ENCODE data around the gene HECTD2.
"Not testable (repeated sequence)": the region's sequence is repeated elsewhere in the genome, so short reads cannot be mapped to it uniquely, and the experiment has no call there.

Gene HECTD2

GRCh38 chr10:91434041-91434440 is 23.9 kb downstream of the HECTD2 start:
- no peaks in the 10 kb centered on the region for H4K20me1 ChIP-seq
- TF ChIP-seq Cebpa-rat (IDR thresholded peaks at IDR 0.05) = no peak

GRCh38 chr10:91435241-91435640 is 25.1 kb downstream of the HECTD2 start:
- H3K27me3 ChIP-seq = no peaks in the 10 kb centered on the region
- peaks cover 7% of the 10 kb centered on the region; the same call in 1 of the 2 replicates for H3K9me3 ChIP-seq
- no peak overlapping the region for H3K4me3 ChIP-seq
- no peaks in the 10 kb centered on the region for H3K4me1 ChIP-seq
- H3K36me3 ChIP-seq = peaks cover 7% of the 10 kb centered on the region
- H3K4me2 ChIP-seq = no peak overlapping the region
- no peak overlapping the region for H3K27ac ChIP-seq
- TF ChIP-seq Cebpa-rat (IDR thresholded peaks at IDR 0.05) = no peak
- no peak overlapping the region for H3K9ac ChIP-seq
- no peaks in the 10 kb centered on the region for H4K20me1 ChIP-seq

More at GRCh38 chr10:91434041-91434440, 23.9 kb downstream of the HECTD2 start:
- H3K36me3 ChIP-seq = peaks cover 7% of the 10 kb centered on the region
- H3K27ac ChIP-seq = no peak overlapping the region
- no peak overlapping the region for H3K4me3 ChIP-seq
- H3K9me3 ChIP-seq = peaks cover 7% of the 10 kb centered on the region; the same call in 1 of the 2 replicates
- no peak overlapping the region for H3K4me2 ChIP-seq
- no peak overlapping the region for H3K9ac ChIP-seq
- no peaks in the 10 kb centered on the region for H3K27me3 ChIP-seq
- no peaks in the 10 kb centered on the region for H3K4me1 ChIP-seq

GRCh38 chr10:91438228-91438627 is 28.1 kb downstream of the HECTD2 start:
- H3K27ac ChIP-seq, H3K36me3 ChIP-seq, H4K20me1 ChIP-seq, H3K9me3 ChIP-seq, H3K4me2 ChIP-seq, H3K27me3 ChIP-seq, H3K4me1 ChIP-seq, H3K4me3 ChIP-seq, H3K9ac ChIP-seq: not testable (repeated sequence)

- no peaks in the 10 kb centered on the region for H3K27me3 ChIP-seq
- H3K4me2 ChIP-seq = no peak overlapping the region
- no peak overlapping the region for H3K27ac ChIP-seq
- TF ChIP-seq Cebpa-rat (IDR thresholded peaks at IDR 0.05) = no peak
- no peaks in the 10 kb centered on the region for H3K4me1 ChIP-seq
- H3K9ac ChIP-seq = no peak overlapping the region
- peaks cover 11% of the 10 kb centered on the region; the same call in 1 of the 2 replicates for H3K36me3 ChIP-seq
- H3K4me3 ChIP-seq = no peak overlapping the region
- H3K9me3 ChIP-seq = peaks cover 6% of the 10 kb centered on the region
- H4K20me1 ChIP-seq = no peaks in the 10 kb centered on the region
Observed at GRCh38 chr10:91444211-91445182, 34.4 kb downstream of the HECTD2 start.

- no peak overlapping the region for H3K27ac ChIP-seq
- no peak overlapping the region for H3K4me2 ChIP-seq
- no peaks in the 10 kb centered on the region for H4K20me1 ChIP-seq
- no peaks in the 10 kb centered on the region for H3K27me3 ChIP-seq
- no peak overlapping the region for H3K9ac ChIP-seq
- no peaks in the 10 kb centered on the region for H3K36me3 ChIP-seq
- H3K4me3 ChIP-seq = no peak overlapping the region
- TF ChIP-seq Cebpa-rat (IDR thresholded peaks at IDR 0.05) = no peak
- no peaks in the 10 kb centered on the region for H3K4me1 ChIP-seq
- H3K9me3 ChIP-seq = peaks cover 45% of the 10 kb centered on the region
Observed at GRCh38 chr10:91452063-91452462, 41.9 kb downstream of the HECTD2 start.

GRCh38 chr10:91453535-91453934 is 43.4 kb downstream of the HECTD2 start:
- no peak for TF ChIP-seq Cebpa-rat (IDR thresholded peaks at IDR 0.05)
- Histone ChIP-seq H3K27ac (no peak overlapping the region), H4K20me1 (no peaks in the 10 kb centered on the region)

GRCh38 chr10:91455135-91455534 is 45.0 kb downstream of the HECTD2 start:
- not testable (repeated sequence) for H3K4me2 ChIP-seq, H3K4me3 ChIP-seq, H4K20me1 ChIP-seq, H3K4me1 ChIP-seq, H3K27me3 ChIP-seq, H3K36me3 ChIP-seq, H3K27ac ChIP-seq, H3K9ac ChIP-seq
- H3K9me3 ChIP-seq = peaks cover 38% of the 10 kb centered on the region

More at GRCh38 chr10:91453535-91453934, 43.4 kb downstream of the HECTD2 start:
- H3K9ac ChIP-seq = no peak overlapping the region
- peaks cover 45% of the 10 kb centered on the region for H3K9me3 ChIP-seq
- H3K4me3 ChIP-seq = no peak overlapping the region
- H3K36me3 ChIP-seq = no peaks in the 10 kb centered on the region
- no peak overlapping the region for H3K4me2 ChIP-seq
- no peaks in the 10 kb centered on the region for H3K4me1 ChIP-seq
- H3K27me3 ChIP-seq = no peaks in the 10 kb centered on the region

- Histone ChIP-seq H3K4me1 (no peaks in the 10 kb centered on the region), H3K4me3 (no peak overlapping the region), H4K20me1 (no peaks in the 10 kb centered on the region), H3K9ac (no peak overlapping the region), H3K27ac (no peak overlapping the region), H3K27me3 (no peaks in the 10 kb centered on the region), H3K9me3 (peaks cover 13% of the 10 kb centered on the region), H3K36me3 (peaks cover 10% of the 10 kb centered on the region; the same call in 1 of the 2 replicates), H3K4me2 (no peak overlapping the region)
- TF ChIP-seq Cebpa-rat (IDR thresholded peaks at IDR 0.05) = no peak
Observed at GRCh38 chr10:91460681-91461080, 50.5 kb downstream of the HECTD2 start.

GRCh38 chr10:91462423-91462822 is 52.3 kb downstream of the HECTD2 start:
- no peak overlapping the region for H3K4me3 ChIP-seq
- H3K9me3 ChIP-seq = peaks cover 19% of the 10 kb centered on the region
- no peak overlapping the region for H3K9ac ChIP-seq
- H3K36me3 ChIP-seq = peaks cover 17% of the 10 kb centered on the region
- no peaks in the 10 kb centered on the region for H4K20me1 ChIP-seq
- no peak overlapping the region for H3K27ac ChIP-seq
- no peak for TF ChIP-seq Cebpa-rat (IDR thresholded peaks at IDR 0.05)
- no peak overlapping the region for H3K4me2 ChIP-seq
- H3K27me3 ChIP-seq = no peaks in the 10 kb centered on the region
- H3K4me1 ChIP-seq = no peaks in the 10 kb centered on the region

- Histone ChIP-seq H3K4me3 (no peak overlapping the region), H4K20me1 (no peaks in the 10 kb centered on the region), H3K9me3 (peaks cover 26% of the 10 kb centered on the region), H3K4me2 (no peak overlapping the region), H3K36me3 (peaks cover 24% of the 10 kb centered on the region), H3K9ac (no peak overlapping the region), H3K27me3 (no peaks in the 10 kb centered on the region), H3K4me1 (no peaks in the 10 kb centered on the region), H3K27ac (no peak overlapping the region)
- TF ChIP-seq Cebpa-rat (IDR thresholded peaks at IDR 0.05) = no peak
Observed at GRCh38 chr10:91464500-91464899, 54.4 kb downstream of the HECTD2 start.
